GM18951 (cell line): ENCODE results near the gene PTPRO.

Source experiments
- POLR2A ChIP-seq: IDR thresholded peaks from 4 replicates; pipeline ENCODE4 v1.6.1; 2011; ENCODE audit warnings: mild to moderate bottlenecking; ENCODE audit not compliant: insufficient read length, insufficient read depth; ENCODE audit errors: extremely low read depth
- in situ Hi-C: fragments of 300-500 bp; cut with MboI; formaldehyde crosslinking; loops from one replicate; pipeline ENCODE4 v1.12.0; 2022; ENCODE audit warnings: low sequenced_read_pairs, mixed read lengths, inconsistent platforms; ENCODE audit not compliant: unreplicated experiment

The PTPRO gene

DNA sequence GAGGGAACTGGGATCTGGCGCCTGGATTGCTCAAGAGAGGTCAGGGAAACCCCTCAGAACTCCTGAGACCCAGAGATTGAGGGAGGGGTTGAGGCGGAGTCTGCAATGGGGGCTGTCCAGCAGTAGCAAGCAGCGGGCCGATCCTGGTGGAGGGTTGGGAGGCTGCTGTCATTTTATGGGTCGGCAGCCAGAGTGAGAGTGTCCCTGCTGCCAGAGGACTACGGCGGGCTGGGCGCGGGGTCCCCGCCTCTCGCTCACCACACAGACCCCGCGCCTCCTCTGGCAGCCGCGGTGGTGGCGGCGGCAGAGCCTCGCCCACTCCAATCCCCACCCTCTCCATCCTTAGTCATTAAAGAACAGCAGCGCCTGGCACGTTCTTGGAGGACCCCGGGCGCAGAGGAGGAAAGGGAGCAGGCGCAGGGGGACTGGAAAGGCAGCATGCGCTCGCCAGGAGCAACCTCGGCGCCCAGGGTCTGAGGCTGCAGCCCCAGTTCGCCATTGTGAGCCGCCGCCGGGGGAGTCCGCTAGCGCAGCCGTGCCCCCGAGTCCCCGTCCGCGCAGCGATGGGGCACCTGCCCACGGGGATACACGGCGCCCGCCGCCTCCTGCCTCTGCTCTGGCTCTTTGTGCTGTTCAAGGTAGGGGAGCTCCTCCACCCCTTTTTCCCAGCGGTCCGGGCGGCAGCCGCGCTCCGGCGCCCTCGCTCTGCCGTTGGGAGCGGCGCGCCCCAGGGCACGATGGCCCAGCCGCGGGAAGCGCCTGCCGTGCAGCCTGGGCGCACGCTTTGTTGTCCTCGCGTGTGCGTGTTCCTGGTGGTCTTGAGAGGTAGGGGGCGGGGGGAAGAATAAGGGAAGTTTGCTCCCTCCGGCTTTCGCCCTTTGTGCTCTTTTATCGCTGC lies at the start of gene PTPRO:
Gene PTPRO (plus strand): TSS at position 345 of the 898 bp plus-strand sequence.
- no peak for TF ChIP-seq POLR2A
- in situ Hi-C loops = no loop called here

DNA sequence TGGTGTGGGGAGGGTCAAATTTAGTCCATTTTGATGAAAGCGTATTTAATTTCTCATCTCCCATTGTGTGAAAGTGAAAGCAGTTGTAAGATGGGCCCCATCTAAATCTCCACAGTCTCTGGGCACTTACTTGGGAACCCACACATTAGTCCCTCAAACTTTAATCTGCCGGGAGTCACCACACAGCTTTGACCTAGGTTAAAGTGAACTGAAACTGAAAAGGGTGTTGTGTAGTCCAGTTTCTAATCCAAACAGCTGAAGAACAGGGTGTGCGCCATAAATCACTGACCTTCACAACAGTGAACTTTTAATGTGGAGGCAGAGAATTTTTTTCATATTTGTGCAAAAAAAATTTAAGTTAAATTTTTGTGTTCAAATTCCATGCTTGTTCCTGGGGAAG lies 48.4 kb upstream of the PTPRO start:
- in situ Hi-C loops = loop anchor here (10.0 kb wide), 1 partner anchor 251 kb away; no protein-coding TSS in a partner anchor
- no peak for TF ChIP-seq POLR2A

DNA sequence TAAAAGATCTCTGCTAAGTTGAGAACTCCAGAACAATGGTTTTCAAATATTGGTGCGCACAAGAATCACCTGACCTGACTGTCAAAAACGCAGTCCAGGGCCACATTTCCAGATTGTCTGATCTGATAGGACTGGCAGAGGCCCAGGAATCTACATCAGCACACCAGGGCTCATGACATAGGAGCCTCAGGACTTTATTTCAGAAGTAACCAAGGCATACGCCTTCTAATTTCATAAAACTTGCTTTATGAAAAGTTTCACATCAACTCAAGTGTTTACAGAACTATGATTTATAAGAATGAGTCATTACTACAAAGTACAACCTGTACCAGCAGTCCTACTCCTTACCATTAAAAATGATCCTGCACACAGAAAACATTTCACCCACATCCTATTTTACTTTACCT lies 47.7 kb upstream of the PTPRO start:
- in situ Hi-C loops = loop anchor here (10.0 kb wide), 1 partner anchor 250 kb away; no protein-coding TSS in a partner anchor
- TF ChIP-seq POLR2A = no peak

DNA sequence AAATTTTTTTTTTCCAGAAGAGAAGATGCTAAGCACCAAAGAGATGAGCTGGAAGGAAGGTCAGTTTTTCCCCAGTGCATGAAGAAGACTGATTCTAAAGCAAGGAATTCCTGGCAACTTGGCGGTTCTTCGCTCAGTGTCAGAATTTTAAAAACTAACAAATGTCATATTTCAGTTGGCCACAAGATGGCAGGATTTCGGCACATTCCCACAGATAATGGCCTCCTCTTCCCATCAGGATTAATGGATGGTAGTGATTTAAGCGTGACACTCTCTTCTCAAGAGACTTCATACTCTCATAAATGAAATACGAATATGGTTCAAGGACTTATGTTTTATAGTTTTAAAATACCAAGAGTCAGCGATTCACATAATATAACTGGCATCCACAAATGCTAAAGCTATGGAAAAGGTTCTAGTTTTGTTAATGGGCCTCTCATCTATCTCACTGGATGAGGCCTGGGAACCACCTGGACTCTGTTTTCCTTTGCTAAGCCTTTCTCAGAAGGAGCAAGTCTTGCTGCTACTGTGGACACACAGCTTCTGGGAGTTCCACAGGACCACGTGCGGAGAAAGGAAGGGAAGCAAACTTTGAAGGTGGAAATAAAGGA lies 46.1 kb upstream of the PTPRO start:
- TF ChIP-seq POLR2A = no peak
- in situ Hi-C loops = loop anchor here (10.0 to 25.0 kb wide), 2 partner anchors 249 to 561 kb away; no protein-coding TSS in a partner anchor

DNA sequence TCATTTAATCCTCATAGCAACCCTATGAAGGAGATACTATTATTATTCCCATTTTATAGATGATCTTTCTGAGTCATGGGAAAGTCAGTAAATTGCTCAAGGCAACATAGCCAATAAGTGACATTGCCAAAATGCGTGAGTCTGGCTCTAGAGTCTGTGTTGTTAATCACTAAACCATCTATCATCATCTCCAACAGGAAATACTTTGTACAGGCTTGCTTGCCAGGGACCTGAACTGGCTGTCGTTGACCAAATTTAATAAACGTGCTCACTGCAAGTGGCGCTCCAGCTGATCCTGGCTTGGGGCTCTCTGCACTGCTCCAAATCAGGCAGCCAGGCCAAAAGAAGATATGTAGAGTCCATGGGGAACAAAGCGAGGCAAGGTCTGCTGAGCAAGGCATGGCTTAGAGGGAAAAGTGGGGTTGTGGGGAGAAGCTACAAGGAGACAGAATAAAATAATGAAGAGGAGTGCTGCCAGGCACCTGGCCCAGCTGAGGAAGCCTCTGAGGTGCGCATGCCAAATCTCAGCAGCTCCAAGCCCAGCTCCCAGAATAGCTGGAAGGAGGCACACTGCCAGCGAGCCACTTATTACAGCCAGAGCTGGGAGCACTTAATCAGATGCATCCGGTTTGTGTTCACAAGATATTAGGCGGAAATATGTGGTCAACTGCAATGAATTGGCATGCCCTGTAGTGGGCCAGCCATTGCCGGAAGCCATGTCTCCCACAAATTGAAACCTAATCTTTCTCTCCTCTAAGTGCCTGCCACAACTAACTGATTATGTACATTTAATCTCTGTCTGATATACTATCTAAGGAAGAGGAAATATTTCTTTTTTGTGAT lies 43.3 kb upstream of the PTPRO start:
- TF ChIP-seq POLR2A = no peak
- in situ Hi-C loops = loop anchor here (10.0 to 25.0 kb wide), 2 partner anchors 246 to 558 kb away; no protein-coding TSS in a partner anchor

DNA sequence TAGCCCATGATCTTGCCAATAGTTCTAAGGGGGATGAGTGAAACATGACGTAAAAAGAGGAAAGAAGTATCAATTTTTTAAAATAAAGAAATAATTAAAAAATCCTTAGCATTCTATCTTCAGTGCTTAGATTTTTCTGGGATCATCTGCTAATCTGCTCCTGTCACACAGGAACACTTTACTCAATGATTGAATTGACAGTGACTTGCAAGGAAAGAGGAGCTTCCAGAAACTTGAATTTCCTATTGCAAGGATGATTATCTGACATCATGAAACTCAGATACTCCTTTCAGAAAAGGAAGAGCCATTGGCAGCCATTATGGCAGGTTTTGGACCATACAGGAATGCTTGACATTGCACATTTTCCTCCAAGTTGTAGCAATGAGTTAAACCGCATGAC lies 41.4 kb upstream of the PTPRO start:
- in situ Hi-C loops = loop anchor here (25.0 kb wide), 1 partner anchor 556 kb away; no protein-coding TSS in a partner anchor
- no peak for TF ChIP-seq POLR2A

DNA sequence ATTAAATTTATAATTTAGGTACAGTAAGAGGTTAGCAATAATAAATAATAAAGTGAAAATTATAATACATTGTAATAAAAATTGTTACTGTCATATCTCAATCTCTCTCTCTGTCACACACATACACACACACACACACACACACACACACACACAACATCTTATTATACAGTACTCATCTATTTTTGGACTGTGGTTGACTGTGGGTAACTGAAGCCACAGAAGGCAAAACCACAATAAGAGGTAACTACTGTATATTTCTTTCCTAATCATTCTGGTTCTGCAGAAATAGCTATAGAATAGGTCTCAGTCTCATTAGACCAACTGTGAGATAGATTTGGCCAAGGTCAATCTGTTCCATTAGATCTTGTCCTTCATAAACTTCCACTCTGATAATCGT lies 33.1 kb upstream of the PTPRO start:
- in situ Hi-C loops = loop anchor here (25.0 kb wide), 1 partner anchor 548 kb away; no protein-coding TSS in a partner anchor

DNA sequence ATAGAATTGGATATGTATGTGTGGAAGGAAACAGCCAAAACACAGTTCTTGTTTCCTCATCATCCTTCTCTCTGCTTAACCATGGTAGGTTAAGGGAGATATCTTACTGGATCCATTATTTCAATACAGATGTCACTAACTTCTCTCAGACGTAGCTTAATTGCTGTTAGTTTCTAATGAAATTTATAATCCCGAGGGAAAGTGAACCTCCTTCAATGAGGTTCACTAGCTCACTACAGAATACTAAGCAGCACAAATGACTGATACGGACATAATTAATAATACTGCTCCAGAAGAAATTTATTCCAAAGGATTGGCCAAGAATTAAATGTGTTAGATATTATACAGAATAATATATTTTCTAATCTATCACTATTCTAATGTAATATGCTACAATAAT lies 28.6 kb upstream of the PTPRO start:
- no peak for TF ChIP-seq POLR2A
- in situ Hi-C loops = loop anchor here (25.0 kb wide), 1 partner anchor 544 kb away; no protein-coding TSS in a partner anchor

More for the DNA sequence above, 33.1 kb upstream of the PTPRO start:
- no peak for TF ChIP-seq POLR2A

DNA sequence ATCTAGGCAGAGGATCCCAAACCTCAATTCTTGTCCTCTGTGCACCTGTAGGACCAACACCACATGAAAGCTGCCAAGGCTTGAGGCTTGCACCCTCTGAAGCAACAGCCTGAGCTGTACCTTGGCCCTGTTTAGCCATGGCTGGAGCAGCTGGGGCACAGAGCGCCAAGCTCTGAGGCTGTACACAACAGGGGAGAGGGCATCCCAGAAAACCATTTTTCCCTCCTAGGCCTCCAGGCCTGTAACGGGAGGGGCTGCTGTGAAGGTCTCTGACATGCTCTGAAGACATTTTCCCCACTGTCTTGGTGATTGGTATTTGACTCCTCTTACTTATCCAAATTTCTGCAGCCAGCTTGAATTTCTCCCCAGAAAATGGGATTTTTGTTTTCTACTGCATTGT lies 22.4 kb upstream of the PTPRO start:
- TF ChIP-seq POLR2A = no peak
- in situ Hi-C loops = loop anchor here (25.0 kb wide), 1 partner anchor 537 kb away; no protein-coding TSS in a partner anchor

DNA sequence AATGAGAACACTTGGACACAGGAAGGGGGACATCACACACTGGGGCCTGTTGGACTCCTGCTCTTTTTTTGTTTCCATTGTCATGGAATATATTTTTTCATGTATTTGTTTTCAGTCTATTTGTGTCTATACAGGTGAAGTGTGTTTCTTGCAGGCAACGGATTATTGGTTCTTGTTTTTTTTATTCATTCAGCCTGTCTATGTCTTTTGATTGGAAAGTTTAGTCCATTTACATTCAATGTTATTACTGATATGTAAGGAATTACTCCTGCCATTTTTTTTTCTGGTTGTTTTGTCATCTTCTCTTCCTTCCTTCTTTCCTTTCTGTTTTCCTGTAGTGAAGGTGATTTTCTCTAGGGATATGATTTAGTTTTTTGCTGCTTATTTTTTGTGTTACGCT lies 18.0 kb upstream of the PTPRO start:
- in situ Hi-C loops = no loop called here
- TF ChIP-seq POLR2A = no peak

DNA sequence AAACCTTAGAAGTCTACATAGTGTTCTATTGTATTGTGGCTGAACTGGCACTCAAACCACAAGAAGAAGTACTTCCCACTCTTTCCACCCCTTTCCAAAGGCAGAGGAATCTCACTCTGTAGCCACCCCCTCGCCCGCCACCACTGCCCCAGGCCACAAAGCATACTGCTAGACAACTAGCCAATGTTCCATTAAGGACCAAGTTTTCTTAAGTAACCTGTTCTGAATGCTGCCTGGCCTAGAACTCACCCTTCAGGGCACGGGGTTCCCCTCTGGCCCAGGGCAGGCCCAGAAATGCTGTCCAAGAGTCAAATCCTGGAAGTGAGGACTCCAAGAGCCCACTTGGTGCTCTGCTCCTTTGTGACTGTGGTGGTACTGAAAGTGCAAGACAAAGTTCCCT lies 15.7 kb upstream of the PTPRO start:
- in situ Hi-C loops = no loop called here
- TF ChIP-seq POLR2A = no peak

DNA sequence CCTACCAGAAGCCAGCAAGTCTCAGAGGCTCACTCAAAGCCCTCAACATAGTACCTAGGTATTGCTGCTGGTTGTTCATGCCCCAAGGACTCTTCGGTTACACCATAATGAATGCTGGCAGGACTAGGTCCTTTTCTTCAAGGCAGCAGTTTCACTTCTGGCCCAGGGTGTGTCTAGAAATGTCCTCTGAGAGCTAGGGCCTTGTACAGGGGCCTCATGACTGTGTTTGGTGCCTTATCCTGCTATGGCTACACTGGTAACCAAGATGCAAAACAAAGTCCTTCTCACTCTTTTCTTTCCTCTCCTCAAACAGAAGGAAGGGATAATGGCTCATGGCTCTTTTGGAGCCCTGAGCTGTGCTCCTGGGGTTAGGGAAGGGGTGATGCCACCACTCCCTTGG lies 15.2 kb upstream of the PTPRO start:
- no peak for TF ChIP-seq POLR2A
- in situ Hi-C loops = no loop called here

DNA sequence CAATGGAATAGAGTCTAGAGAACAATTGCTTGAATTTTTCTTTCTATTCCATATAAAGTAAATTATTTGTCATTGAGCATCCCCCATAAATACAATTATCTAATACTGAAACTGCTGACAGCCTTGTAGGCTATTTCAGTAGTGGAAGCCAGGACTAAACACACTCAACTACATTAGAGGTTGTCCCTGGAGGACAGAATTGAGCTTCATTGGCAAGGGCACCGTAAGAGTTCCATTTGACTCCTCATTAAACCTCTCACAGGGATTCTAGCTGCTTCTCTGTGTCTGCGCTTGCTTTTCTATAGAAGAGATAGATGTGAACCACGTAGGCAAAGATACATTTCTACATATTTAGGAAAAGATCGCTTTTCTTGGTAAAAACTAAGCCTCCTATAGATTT lies 3.5 kb upstream of the PTPRO start:
- TF ChIP-seq POLR2A = no peak
- in situ Hi-C loops = no loop called here

DNA sequence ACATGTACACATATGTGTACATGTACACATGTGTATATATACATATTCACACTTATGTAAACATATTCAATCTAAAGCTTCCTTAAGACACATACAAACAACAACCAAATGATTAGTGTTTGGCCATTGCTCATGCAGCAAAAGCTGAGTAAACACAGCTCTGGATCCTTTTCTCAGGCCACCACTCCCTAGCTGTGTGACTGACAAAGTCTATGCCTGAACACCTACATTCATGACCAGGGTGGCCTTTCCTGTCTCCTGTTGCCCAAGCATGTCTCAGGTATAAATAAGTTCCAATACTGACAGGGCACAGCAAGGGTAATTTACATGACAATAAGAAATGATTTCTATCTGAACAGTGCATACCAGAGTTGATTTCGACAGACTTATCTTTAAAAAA lies 1.4 kb upstream of the PTPRO start:
- TF ChIP-seq POLR2A = no peak
- in situ Hi-C loops = no loop called here
